WERI-Rb-1 (cell line): ENCODE data around the gene PEPD.

Experiments used
- DNase-seq: peaks from one replicate; pipeline ENCODE4 v3.0.0-alpha.2; 2020
- H3K27ac ChIP-seq: fragments of 250-450 bp; sonication (Bioruptor Pico); 2 replicates; pipeline ENCODE4 v1.5.1; 2020; ENCODE audit warnings: mild to moderate bottlenecking, moderate library complexity
- H3K27me3 ChIP-seq: fragments of 250-450 bp; sonication (Bioruptor Pico); 2 replicates; pipeline ENCODE4 v1.5.1; 2021; ENCODE audit warnings: mild to moderate bottlenecking, low read depth, moderate library complexity; ENCODE audit not compliant: insufficient read depth, severe bottlenecking
- H3K36me3 ChIP-seq: fragments of 250-450 bp; sonication (Bioruptor Pico); 2 replicates; pipeline ENCODE4 v1.5.1; 2020; ENCODE audit warnings: mild to moderate bottlenecking, moderate library complexity
- H3K4me3 ChIP-seq: 2 replicates; pipeline ENCODE4 v1.5.1; 2011; ENCODE audit warnings: low read depth, mild to moderate bottlenecking, control low read depth, low read length
- H3K9me3 ChIP-seq: fragments of 250-450 bp; sonication (Bioruptor Pico); 2 replicates; pipeline ENCODE4 v1.5.1; 2021; ENCODE audit warnings: mild to moderate bottlenecking, moderate library complexity; ENCODE audit not compliant: severe bottlenecking
- TF ChIP-seq, protein P1 (sequence below): IDR thresholded peaks from 2 replicates; pipeline ENCODE4 v1.5.1; 2011; ENCODE audit warnings: low read depth, mild to moderate bottlenecking, control low read depth, inconsistent platforms, low read length

The PEPD gene

DNA sequence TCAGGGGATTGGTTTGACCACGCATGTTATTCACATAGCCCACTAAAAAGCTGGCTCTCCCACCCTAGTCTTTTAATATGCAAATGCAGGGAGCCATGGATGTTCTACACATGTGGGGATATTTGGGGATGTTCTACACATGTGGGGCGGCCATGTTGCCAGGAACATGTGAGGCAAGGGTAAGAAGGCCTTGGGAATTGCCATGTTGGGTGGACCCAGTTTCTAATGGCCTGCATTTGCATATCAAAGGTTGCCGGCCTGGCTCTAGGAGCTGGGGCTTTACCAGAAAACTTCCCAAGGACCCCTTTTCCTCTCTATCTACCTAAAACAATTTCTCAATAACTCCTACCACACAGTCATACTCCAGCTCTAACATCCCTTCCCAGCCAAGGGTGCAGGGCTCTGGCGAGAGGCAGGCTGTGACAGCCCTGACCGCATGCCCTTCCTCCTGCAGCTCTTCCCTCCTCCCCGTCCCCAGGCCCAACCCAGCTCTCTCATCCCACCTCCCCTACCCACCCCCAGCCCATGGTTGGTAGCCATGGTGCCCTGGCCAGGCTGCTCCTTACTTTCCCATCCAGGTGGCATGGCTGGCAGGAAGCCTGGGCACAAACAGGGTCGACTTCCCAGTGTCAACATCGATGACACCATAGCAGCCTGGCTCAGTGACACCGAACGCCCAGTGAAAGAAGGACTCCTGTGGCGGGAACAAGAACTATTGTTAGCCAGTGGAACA, 11.0 kb downstream of the PEPD start:
- Histone ChIP-seq H3K27ac (no peak overlapping the region), H3K36me3 (no peaks in the 10 kb centered on the region; the same call in 1 of the 2 replicates), H3K9me3 (no peaks in the 10 kb centered on the region), H3K27me3 (no peaks in the 10 kb centered on the region), H3K4me3 (no peak overlapping the region)
- DNase-seq, result no peak
- TF ChIP-seq, protein P1, sequence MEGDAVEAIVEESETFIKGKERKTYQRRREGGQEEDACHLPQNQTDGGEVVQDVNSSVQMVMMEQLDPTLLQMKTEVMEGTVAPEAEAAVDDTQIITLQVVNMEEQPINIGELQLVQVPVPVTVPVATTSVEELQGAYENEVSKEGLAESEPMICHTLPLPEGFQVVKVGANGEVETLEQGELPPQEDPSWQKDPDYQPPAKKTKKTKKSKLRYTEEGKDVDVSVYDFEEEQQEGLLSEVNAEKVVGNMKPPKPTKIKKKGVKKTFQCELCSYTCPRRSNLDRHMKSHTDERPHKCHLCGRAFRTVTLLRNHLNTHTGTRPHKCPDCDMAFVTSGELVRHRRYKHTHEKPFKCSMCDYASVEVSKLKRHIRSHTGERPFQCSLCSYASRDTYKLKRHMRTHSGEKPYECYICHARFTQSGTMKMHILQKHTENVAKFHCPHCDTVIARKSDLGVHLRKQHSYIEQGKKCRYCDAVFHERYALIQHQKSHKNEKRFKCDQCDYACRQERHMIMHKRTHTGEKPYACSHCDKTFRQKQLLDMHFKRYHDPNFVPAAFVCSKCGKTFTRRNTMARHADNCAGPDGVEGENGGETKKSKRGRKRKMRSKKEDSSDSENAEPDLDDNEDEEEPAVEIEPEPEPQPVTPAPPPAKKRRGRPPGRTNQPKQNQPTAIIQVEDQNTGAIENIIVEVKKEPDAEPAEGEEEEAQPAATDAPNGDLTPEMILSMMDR, result no peak

DNA sequence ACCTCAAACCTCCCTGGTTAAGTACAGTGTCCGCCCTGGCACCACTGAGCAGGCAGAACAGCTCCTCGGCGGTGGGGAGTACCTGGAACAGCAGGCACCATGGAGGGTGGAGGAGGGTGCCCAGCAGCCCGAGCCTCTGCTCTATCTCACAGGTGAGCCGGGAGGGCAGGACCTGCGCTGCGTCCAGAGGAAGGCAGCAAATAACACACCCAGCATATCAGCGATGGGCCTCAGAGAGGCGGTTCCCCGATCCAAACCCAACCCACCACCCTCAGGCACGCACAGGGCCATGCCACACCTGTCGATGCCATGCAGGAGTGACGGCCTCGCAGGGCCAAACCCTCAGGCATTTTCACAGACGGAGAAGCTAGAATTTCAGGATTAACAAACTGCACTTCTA, 11.8 kb downstream of the PEPD start:
- H3K4me3 ChIP-seq, result no peak overlapping the region

DNA sequence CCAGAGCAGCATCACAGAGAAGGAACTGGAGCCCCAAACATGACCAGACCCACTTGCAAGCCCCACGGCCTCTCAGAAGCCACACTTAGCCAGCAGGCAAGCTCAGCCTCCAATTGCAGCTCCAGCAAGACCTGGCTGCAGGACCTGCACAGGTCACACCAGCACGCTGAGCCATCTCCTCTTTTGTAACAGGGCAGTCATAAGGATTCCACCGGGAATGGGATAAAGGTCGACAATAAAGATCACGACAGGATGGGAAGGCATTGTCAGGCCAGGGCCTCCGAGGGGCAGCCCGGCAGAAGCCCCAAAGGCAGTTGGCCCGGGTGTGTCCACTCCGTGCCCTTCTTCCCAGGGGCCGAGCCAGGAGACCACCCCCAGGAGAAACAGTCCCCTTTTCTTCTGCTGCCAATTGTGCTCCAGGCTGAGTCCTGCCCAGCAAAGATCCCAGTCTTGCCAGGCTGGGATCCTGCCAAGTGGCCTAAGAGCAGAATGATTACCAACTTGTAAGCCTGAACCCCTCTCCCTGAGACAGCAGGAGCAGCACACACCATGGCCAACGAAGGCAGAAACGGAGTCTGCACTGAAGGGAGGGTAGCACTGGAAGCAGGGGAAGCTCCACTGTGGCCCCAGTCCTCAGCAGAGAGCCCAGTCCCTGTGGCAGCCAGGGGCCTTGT, 12.5 kb downstream of the PEPD start:
- H3K36me3 ChIP-seq, result no peaks in the 10 kb centered on the region; the same call in 1 of the 2 replicates

More for the DNA sequence above, 11.8 kb downstream of the PEPD start:
- Histone ChIP-seq H3K36me3 (no peaks in the 10 kb centered on the region; the same call in 1 of the 2 replicates), H3K27ac (no peak overlapping the region), H3K27me3 (no peaks in the 10 kb centered on the region), H3K9me3 (no peaks in the 10 kb centered on the region)
- TF ChIP-seq, protein P1, result no peak
- no peak for DNase-seq

DNA sequence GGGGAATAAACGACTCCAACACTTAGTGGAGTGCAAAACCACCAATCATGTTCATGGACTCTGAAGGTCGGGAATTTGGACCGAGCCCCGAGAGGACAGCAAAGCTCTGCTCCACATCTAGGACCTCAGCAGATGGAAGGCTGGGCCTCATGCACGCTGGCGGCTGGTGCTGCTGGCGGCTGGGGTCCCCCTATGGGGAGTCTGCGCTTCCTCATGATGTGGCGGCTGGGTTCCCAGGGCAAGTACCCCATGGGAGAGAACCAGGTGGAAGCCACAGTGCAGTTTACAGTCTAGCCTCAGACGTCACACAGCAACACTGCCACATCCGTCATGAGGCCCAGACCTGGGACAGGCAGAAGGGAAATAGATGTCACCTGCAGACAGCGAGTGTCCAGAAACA, 13.2 kb downstream of the PEPD start:
- TF ChIP-seq, protein P1, result no peak
- H3K27ac ChIP-seq, result no peak overlapping the region
- H3K9me3 ChIP-seq, result no peaks in the 10 kb centered on the region
- H3K27me3 ChIP-seq, result no peaks in the 10 kb centered on the region
- H3K36me3 ChIP-seq, result no peaks in the 10 kb centered on the region; the same call in 1 of the 2 replicates
- no peak overlapping the region for H3K4me3 ChIP-seq
- no peak for DNase-seq

More for the DNA sequence above, 12.5 kb downstream of the PEPD start:
- H3K9me3 ChIP-seq, result no peaks in the 10 kb centered on the region
- no peaks in the 10 kb centered on the region for H3K27me3 ChIP-seq
- DNase-seq, result no peak
- no peak overlapping the region for H3K4me3 ChIP-seq
- TF ChIP-seq, protein P1, result no peak
- no peak overlapping the region for H3K27ac ChIP-seq

DNA sequence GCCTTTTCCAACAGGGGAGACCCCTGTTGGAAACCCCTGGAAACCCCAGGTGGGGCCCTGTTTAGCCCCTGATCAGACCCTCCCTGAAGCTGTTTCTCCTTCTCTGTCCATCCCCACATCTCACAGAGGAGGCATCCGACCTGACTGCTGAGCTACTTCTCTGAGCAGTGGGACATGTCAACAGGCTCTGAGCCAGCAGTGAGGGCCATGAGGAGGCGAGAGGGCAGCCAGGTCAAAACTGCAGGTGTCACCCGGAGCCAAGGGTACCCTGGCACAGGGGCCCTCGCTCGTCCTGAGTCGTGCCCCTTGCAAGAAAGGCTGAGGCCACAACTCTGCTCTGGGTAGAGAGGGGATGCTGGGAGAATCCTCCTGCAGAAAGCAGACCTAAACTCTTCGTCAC, 13.6 kb downstream of the PEPD start:
- Histone ChIP-seq H3K27me3 (no peaks in the 10 kb centered on the region), H3K36me3 (no peaks in the 10 kb centered on the region; the same call in 1 of the 2 replicates), H3K27ac (no peak overlapping the region), H3K4me3 (no peak overlapping the region), H3K9me3 (no peaks in the 10 kb centered on the region)
- DNase-seq, result no peak
- TF ChIP-seq, protein P1, result no peak
